Measurements from ENCODE around the gene TLE5. TPM values are rescaled to one million over a fixed set of nuclear protein-coding genes. Genes with fewer than 3 reads are reported as not detected.

TLE5 gene
- polyA plus RNA-seq, 3 donors = 27.5 to 309 (median 34.4) TPM

DNA sequence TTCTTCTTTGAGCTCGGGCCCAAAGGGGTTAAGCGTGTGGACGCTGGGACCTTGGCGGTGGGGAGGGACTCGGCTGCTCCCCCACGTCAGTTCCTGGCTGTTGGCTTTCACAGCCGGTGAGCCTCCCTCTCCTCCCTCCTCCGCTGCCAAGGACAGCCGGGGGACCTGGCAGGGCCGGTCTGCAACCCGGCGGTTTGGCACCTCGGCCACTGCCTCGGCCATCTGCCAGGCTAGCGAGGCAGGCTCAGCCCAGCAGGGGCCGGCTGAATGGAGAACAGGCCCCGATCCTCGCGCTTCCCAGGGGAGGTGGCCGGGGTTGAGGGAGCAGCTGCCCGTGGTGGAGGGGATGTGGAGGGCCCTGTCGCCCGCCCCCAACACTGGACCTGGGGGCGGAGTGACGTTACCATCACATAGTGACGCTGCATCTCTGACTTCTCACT is 5.0 kb downstream of the TLE5 start:
- Histone ChIP-seq H2AFZ (ENCODE audit: insufficient read depth, low read depth, low read length, poor library complexity, severe bottlenecking) (no peak overlapping the region), H3K79me2 (ENCODE audit: insufficient read depth, low read length) (peaks cover 36% of the 10 kb centered on the region), H3K4me2 (replicated peaks; ENCODE audit: extremely low read depth, low read length, poor library complexity, severe bottlenecking) (no peak overlapping the region), H3K27me3 (ENCODE audit: control insufficient read depth in 2 of 2, insufficient read depth in 2 of 2, low read length in 2 of 2) (no peaks in the 10 kb centered on the region), H3K4me1 (ENCODE audit: control insufficient read depth in 1 of 2, insufficient read depth in 2 of 2, low read length in 2 of 2) (peaks cover 14 to 20% of the 10 kb centered on the region in 2 donors), H3K4me3 (replicated peaks in 1 of 3; ENCODE audit: low read depth in 2 of 3, low read length in 3 of 3) (no peak overlapping the region), H3K9ac (ENCODE audit: insufficient read depth, low read length, poor library complexity, severe bottlenecking) (no peak overlapping the region), H4K20me1 (ENCODE audit: insufficient read depth, low read length) (peaks cover 83% of the 10 kb centered on the region), H3K9me3 (replicated peaks in 1 of 2; ENCODE audit: control insufficient read depth in 1 of 2, insufficient read depth in 1 of 2, low read length in 2 of 2) (no peaks in the 10 kb centered on the region), H3K27ac (ENCODE audit: low read depth in 1 of 2, low read length in 2 of 2) (no peak overlapping the region), H3K36me3 (replicated peaks in 1 of 2; ENCODE audit: control insufficient read depth in 1 of 2, insufficient read depth in 2 of 2, low read length in 2 of 2) (peaks cover 56 to 61% of the 10 kb centered on the region in 2 donors)
- Mint-ChIP-seq H3K36me3 (peaks cover 47 to 74% of the 10 kb centered on the region in 2 donors), H3K27me3 (ENCODE audit: low read depth in 3 of 3) (peaks cover 0 to 4% (median 2%) of the 10 kb centered on the region in 3 donors), H3K27ac (no peak overlapping the region), H3K4me1 (peaks cover 19% of the 10 kb centered on the region), H3K4me3 (no peak overlapping the region), H3K9me3 (no peaks in the 10 kb centered on the region)
- TF ChIP-seq, protein P1, sequence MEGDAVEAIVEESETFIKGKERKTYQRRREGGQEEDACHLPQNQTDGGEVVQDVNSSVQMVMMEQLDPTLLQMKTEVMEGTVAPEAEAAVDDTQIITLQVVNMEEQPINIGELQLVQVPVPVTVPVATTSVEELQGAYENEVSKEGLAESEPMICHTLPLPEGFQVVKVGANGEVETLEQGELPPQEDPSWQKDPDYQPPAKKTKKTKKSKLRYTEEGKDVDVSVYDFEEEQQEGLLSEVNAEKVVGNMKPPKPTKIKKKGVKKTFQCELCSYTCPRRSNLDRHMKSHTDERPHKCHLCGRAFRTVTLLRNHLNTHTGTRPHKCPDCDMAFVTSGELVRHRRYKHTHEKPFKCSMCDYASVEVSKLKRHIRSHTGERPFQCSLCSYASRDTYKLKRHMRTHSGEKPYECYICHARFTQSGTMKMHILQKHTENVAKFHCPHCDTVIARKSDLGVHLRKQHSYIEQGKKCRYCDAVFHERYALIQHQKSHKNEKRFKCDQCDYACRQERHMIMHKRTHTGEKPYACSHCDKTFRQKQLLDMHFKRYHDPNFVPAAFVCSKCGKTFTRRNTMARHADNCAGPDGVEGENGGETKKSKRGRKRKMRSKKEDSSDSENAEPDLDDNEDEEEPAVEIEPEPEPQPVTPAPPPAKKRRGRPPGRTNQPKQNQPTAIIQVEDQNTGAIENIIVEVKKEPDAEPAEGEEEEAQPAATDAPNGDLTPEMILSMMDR (IDR thresholded peaks at IDR 0.05) = no peak
- no peak for DNase-seq
- intact Hi-C loops (cut with micrococcal nuclease) = no loop called here
- 90% methylated on average over 23 of the region's 26 CpGs for WGBS (ENCODE audit: insufficient coverage)

GRCh38 chr19:3056417-3057088 is 5.7 kb downstream of the TLE5 start:
- H3K4me2 ChIP-seq (replicated peaks; ENCODE audit: extremely low read depth, low read length, poor library complexity, severe bottlenecking) = no peak overlapping the region
- H3K4me1 ChIP-seq (ENCODE audit: control insufficient read depth in 1 of 2, insufficient read depth in 2 of 2, low read length in 2 of 2) = peaks cover 14 to 20% of the 10 kb centered on the region in 2 donors

More at GRCh38 chr19:3056417-3057088, 5.7 kb downstream of the TLE5 start:
- peaks cover 56 to 61% of the 10 kb centered on the region in 2 donors for H3K36me3 ChIP-seq (replicated peaks in 1 of 2; ENCODE audit: control insufficient read depth in 1 of 2, insufficient read depth in 2 of 2, low read length in 2 of 2)
- H3K9me3 ChIP-seq (replicated peaks in 1 of 2; ENCODE audit: control insufficient read depth in 1 of 2, insufficient read depth in 1 of 2, low read length in 2 of 2) = no peaks in the 10 kb centered on the region
- WGBS (ENCODE audit: insufficient coverage) = no CpG with 5 or more reads among the region's 10 CpGs
- no peak overlapping the region for H2AFZ ChIP-seq (ENCODE audit: insufficient read depth, low read depth, low read length, poor library complexity, severe bottlenecking)
- TF ChIP-seq, protein P1 (IDR thresholded peaks at IDR 0.05) = no peak
- no peak overlapping the region for H3K9ac ChIP-seq (ENCODE audit: insufficient read depth, low read length, poor library complexity, severe bottlenecking)
- H3K4me3 ChIP-seq (replicated peaks in 1 of 3; ENCODE audit: low read depth in 2 of 3, low read length in 3 of 3) = no peak overlapping the region
- peaks cover 83% of the 10 kb centered on the region for H4K20me1 ChIP-seq (ENCODE audit: insufficient read depth, low read length)
- Mint-ChIP-seq H3K4me3 (no peak overlapping the region), H3K9me3 (no peaks in the 10 kb centered on the region), H3K27me3 (ENCODE audit: low read depth in 3 of 3) (peaks cover 0 to 4% (median 3%) of the 10 kb centered on the region in 3 donors), H3K4me1 (peaks cover 19% of the 10 kb centered on the region), H3K27ac (peak overlapping the region in 1 of 7 donors; percentile 5), H3K36me3 (peaks cover 47 to 76% of the 10 kb centered on the region in 2 donors)
- no peak overlapping the region for H3K27ac ChIP-seq (ENCODE audit: low read depth in 1 of 2, low read length in 2 of 2)
- DNase-seq = no peak
- H3K27me3 ChIP-seq (ENCODE audit: control insufficient read depth in 2 of 2, insufficient read depth in 2 of 2, low read length in 2 of 2) = no peaks in the 10 kb centered on the region
- intact Hi-C loops (cut with micrococcal nuclease) = no loop called here
- peaks cover 35% of the 10 kb centered on the region for H3K79me2 ChIP-seq (ENCODE audit: insufficient read depth, low read length)
